A204.1 (cell line): ENCODE results near the gene KLC1.
"Not testable (repeated sequence)": the region's sequence is repeated elsewhere in the genome, so short reads cannot be mapped to it uniquely, and the experiment has no call there.

Experiments
- FAIRE-seq: peaks from 2 replicates; lab custom pipeline; 2012; peaks lifted over from hg19 to GRCh38; lab: Jason Lieb, UNC

KLC1 gene

DNA sequence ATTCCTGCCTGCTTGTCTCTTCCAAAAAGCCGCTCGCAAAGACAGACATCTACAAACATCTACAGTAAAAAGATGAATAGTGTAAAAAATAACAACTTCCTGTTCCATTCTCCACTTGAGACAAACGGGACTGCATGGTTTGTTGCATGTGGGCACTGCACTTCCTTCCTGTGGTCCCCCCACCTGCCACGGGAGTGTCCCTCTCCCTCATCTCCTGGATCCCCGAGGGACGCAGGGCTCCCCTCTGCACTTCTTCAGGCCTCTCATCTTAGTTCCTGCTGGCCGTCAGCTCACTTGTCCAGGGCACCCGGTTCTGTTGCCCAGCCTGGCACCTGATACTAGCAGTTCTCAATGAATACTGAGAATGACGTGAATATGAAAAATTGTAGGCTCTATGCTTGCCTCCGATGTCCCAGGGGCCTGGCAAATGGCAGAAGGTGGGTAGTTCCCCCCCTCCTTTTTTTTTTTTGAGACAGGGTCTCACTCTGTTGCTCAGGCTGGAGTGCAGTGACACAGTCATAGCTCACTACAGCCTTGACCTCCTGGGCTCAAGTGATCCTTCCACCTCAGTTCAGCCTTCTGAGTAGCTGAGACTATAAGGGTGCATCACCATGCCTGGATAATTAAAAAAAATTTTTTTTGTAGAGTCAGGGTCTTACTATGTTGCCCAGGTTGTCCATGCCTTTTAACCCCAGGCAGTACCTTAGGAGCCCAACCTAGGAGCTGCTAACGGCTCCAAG, 3.5 kb upstream of the KLC1 start:
- no peak for FAIRE-seq

DNA sequence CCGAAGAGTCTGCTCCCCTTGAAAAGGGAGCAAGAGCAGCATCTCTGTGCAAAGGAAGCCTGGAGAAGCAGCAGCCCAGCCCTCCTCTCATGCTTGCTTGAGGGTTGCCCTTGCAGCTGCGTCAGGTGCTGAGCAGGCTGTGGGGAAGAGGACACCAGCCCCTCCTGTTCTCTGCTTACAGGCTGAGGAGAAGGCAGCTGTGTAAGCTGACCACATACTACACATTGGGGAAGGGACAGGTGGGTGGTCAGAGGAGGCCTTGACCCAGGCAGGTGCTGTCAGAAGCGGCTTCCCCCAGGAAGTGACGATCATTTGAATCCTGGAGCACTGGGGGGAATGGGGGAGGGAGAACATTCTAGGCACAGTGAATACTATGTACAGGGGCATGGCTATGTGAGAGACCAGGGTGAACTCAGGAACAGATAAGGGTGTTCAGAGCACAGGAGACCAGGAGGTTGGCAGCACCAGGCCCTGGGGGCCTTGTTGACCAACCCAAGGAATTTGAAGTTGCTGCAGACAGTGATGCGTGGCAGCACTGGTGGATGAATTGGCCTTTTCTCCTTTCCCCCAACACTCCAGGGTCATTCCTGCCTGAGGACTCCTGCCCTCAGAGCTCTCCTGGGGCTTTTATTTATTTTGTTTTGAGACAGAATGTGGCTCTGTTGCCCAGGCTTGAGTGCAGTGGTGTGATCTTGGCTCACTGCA, 2.7 kb upstream of the KLC1 start:
- FAIRE-seq, result no peak

DNA sequence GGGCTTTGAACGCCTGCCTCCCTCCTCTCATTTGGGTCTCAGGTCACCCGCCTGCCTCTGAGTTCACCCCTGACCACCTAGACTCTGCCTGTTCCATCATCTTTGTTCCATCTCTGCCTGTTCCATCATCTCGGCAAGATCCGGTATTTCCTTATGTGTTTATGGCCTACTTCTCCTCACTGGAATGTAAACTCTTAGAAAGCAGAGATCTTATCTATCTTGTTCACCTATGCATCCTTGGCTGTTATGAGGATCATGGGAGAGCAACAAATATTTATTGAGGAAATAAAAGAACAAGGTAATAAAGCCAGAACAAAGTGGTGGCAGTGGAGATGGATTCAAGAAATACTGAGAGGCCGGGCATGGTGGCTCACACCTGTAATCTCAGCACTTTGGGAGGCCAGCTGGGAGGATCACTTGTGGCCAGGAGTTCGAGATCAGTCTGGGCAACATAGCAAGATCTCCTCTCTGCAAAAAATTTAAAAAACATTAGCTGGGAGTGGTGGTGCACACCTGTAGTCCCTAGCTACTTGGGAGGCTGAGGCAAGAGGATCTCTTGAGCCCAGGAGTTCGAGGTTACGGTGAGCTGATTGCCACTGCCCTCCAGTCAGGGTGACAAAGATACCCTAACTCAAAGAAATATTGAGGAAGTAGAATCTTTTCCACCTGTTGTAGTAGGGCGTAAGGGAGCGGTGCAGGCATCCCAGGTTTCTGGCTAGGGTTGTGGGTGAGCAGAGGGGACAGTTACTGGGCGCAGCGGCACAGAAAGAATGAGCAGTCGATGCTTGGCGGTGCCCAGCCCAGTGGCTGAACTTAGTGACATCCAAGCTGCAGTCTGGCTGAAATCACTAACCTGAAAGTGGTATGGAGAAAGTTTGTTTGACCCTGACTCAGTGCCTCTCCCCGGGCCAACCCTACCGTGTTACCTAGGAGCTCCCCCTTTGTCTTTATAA, 1.7 kb upstream of the KLC1 start:
- FAIRE-seq, result no peak

DNA sequence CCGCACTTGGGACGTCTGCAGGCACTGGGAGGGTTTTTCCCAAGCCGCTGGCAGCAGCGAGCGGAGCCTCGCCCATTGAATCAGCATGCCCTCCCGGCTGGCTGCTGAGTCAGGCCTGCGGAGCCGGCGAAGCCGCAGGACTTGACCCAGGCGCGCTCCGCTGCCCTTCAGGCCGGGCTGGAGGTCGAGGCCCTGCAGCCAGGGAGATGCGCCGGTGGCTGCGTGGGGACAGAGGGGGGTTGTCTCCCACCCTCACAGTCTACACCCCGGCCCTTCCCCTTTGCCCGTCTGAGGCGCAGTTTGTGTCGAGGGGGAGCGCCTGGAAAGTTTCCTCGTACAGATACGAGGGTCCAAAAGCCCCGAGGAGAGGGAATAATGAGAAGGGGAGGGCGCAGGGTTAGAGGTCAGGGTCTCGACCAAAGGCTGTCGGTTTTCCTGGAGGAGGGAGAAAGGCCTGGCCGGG, 759 bp upstream of the KLC1 start:
- no peak for FAIRE-seq

DNA sequence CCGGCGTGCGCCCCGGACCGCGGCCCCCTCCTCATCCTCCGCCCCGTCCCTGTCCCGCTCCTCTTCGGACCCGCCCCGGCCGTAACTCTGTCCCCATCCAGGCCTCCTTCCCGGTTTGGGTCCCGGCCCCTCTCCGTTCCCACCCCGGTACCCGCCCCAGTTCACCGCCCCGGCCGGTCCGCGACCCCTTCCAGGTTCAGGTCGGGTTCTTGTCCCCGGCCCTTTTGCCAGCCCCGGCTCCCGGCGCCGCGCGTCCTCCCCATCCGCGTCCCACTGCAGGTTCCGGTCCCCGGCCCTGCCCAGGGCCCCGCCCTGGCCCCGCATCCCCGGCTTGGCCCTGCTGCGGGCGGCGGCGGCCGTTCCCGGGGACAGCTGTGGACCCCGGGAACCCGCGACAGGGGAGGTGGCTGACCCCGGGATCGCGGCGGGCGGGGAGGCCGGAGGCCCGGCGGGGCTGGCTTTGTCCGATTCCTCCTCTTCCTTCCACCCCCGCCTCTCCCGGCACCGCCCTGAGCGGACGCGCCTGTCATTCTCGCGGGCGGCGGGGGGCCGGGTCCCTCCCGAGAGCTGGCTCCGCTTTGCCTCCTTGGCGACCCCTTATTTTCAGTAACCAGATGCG, 601 bp downstream of the KLC1 start:
- FAIRE-seq, result no peak

DNA sequence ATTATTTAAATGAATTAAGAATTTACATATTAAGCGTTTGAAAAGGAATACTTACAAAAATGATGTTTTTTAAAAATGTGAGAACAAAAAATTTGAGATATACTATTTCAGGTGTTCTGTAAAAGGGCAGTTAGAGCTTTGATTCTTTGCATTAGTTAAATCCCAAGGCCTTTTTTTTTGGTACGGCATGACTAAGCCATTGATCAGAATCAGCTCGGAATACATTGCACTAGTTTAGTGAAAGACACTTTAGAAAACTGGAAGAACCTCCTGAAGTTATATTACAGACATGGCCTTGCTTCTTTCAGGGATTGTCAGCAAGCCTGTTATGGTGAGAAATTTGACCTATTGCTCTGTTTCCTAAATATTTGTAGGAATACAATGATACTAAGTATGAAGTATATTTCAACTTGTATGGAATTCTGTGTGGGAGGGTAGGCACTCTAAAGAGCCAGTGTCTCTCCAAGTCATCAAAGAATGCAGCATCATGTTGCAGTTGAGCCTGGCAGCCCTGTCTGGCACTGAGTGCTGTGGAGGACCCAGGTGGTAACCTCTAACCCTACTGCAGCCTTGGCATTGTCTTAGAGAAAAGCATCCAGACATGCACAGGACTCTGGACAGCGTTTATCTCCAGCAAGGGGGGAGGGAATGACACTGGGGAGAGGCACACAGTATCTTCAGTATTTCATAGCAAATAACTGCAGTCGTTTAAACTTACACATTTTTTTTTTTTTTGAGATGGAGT, 1.5 kb downstream of the KLC1 start:
- no peak for FAIRE-seq

DNA sequence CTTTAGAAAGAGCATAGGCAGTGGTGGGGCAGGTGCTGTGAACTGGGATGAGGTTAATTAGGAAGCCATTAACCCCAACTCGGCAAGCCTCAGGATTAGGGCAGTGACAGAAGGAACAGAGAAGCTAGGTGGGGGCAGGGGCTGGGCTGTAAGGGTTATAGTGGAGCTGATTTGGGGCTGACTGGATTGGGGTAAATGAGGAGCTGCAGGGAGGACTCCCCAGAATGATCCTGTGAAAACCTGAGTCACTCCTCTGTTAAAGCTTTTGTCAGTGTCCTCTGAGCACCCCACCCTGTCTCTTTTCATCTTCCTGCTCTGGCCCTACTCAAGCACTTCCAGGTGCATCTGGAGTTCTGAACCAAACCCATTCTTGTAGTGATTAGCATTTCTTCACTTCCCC, 4.4 kb downstream of the KLC1 start:
- no peak for FAIRE-seq

DNA sequence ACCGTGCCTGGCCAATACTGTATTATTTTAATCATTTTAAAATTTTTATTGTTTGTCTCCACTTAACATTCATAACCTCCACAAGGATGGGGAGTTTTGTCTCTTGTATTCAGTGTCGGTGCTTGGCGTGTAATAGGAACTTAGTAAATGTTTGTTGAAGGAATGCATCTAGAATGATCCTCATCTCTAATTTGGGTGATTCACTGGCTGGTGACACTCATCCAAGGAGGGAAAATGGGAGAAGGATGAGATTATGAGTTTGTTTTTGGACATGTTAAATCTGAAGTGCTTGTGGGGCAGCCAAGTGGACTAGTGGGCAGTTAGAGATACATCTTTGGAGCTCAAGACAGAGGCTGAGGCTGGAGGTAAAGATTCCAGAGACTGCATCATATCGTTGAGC, 5.1 kb downstream of the KLC1 start:
- FAIRE-seq, result no peak

DNA sequence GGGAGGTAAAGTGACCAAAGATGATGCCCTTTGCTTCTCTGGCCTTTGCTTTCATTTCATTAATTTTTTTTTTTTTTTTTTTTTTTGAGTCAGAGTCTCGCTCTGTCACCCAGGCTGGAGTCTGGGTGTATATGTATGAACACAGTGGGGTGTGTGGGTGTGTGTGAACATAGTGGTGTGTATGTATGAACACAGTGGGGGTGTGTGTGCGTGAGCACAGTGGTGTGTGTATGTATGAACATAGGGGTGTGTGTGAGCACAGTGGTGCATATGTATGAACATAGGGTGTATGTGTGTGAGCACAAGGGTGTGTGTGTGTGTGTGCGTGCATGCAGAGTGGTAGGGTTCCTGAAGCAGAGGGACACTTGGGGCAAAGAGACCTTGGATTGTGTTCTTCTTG, 9.6 kb downstream of the KLC1 start:
- no peak for FAIRE-seq

DNA sequence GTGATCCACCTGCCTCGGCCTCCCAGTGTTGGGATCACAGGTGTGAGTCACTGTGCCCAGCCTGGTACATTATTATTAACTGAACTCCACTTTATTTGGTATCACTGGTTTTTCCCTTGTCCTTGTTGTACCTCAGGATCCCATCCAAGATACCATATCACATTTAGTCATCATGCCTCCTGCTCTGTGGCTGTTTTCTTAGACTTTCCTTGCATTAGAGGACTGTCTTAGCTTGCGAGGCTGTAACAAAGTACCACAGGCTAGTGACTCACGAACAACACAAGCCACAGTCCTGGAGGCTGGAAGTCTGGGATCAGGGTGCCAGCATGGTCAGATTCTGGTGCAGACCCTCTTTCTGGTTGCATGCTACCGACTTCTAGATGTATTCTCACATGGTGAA, 12.2 kb downstream of the KLC1 start:
- no peak for FAIRE-seq

DNA sequence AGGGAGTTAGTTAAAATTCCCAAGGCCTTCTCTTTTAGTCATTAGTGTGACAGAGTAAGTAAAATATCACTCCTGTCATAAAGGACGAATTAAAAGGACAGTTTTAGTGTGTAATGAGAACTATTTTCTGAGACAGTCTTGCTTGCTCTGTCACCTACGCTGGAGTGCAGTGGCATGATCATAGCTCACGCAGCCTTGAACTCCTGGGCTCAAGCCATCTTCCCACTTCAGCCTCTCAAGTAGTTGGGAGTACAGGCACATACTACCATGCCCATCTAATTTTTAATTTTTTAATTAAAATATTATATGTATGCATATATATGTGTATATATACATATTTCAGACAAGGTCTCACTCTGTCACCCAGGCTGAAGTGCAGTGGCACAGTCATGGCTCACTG, 17.2 kb downstream of the KLC1 start:
- FAIRE-seq, result no peak

DNA sequence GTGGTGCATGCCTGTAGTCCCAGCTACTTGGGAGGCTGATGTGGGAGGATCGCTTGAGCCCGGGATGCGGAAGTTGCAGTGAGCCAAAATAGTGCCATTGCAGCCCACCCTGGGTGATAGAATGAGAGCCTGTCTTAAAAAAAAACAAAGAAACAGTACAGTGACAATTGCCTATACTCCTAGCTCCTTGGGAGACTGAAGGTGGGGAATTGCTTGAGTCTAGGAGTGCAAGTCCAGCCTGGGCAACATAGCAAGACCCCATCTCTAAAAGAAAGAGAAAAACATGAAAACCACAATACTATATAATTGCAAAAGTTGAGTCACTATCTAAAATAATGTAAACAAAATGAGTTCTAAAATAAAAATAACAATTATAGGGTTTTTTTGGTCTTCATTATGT, 20.0 kb downstream of the KLC1 start:
- no peak for FAIRE-seq

DNA sequence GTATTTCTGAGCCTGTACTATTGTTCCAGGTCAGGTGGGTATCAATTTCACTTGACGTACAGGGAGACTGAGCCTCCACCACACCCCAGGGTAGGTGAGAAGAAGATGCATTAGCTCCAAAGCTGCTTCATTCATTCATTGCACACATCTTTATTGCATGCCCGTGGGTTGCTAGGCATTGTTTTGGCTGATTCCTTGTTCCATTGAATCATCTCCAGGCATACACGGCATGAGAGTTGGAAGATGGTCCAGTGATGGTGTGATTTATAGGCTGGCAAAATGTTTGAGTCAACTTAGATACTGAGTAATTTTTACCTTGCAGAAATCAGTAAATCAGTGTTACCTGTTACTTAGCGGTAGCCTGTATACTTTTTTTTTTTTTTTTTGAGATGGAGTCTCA, 21.2 kb downstream of the KLC1 start:
- no peak for FAIRE-seq

DNA sequence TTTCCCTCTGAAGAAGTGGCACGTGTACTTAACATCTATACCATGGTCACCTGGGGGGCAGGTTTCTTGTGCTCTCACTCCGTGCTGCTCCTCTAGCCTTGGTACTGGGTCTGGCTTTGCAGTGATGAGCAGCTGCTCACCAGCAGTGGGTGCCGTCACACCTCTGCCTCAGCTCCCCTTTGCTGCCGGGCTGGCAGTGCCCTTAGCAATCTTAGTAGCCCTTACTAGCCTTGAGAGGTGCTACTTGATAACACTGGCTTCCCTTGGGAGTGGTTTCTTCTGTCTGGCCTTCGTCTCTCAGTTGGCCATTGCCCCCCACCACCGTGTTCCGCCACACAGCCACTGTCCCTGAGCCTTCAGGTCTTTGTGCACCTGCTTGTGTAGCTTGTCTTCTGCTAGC, 22.6 kb downstream of the KLC1 start:
- no peak for FAIRE-seq

DNA sequence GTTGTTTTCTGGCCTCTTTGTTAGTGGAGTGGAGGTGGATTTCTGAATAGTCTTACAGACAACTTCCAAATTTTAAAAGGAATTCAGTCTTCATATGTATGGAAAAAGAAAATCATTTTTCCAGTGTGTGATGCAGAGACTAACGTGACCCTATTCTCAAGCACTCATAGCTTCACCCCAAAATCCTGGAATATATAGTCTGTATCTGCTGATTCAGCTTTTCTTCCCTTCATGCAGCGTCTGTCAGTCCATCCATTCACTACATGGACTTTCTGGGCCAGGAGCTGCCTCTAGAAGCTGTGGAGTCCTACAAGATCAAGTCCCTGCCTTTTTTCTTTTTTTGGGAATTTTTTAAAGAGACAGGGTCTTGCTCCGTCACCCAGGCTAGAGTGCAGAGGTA, 23.8 kb downstream of the KLC1 start:
- FAIRE-seq, result no peak

DNA sequence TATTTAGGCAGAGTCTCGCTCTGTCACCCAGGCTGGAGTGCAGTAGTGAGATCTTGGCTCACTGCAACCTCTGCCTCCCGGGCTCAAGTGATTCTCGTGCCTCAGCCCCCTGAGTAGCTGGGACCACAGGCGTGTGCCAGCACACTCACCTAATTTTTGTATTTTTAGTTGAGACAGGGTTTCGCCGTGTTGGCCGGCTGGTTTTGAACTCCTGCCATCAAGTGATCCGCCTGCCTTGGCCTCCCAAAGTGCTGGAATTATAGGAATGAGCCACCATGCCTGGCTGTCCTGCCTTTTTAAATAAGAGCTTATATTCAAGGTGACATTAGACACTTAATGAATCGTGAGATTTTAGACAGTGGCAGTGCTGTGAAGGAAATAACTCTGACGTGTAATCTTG, 24.3 kb downstream of the KLC1 start:
- FAIRE-seq, result not testable (repeated sequence)

DNA sequence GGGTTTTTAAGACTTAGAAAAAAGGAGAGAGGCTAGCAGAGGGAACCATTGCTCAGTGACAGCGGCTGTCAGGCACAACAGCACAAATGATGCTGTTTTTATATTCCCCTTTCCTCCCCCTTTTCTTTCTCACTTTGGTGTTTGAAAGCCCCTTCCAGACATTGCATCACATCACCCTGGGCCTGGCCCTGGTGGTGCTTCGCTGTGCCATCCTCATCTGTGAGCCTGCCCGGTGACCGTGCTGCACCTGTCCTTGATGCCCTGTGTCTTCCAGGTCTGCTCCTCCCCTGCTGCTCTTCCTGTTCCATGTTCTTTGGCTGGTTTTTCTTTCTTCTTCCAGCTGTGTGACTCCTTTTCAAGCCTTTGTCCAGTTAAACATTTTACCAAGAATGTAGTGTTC, 24.8 kb downstream of the KLC1 start:
- no peak for FAIRE-seq

DNA sequence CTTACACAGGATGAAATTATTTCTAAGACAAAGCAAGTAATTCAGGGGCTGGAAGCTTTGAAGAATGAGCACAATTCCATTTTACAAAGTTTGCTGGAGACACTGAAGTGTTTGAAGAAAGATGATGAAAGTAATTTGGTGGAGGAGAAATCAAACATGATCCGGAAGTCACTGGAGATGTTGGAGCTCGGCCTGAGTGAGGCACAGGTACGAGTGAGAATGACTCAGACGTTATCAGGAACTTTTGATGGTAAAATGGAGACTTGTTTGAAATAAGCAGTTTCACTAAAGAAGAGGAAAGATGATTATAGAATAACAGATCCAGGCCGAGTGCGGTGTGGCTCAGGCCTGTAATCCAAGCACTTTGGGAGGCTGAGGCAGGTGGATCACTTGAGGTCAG, 25.6 kb downstream of the KLC1 start:
- FAIRE-seq, result no peak

DNA sequence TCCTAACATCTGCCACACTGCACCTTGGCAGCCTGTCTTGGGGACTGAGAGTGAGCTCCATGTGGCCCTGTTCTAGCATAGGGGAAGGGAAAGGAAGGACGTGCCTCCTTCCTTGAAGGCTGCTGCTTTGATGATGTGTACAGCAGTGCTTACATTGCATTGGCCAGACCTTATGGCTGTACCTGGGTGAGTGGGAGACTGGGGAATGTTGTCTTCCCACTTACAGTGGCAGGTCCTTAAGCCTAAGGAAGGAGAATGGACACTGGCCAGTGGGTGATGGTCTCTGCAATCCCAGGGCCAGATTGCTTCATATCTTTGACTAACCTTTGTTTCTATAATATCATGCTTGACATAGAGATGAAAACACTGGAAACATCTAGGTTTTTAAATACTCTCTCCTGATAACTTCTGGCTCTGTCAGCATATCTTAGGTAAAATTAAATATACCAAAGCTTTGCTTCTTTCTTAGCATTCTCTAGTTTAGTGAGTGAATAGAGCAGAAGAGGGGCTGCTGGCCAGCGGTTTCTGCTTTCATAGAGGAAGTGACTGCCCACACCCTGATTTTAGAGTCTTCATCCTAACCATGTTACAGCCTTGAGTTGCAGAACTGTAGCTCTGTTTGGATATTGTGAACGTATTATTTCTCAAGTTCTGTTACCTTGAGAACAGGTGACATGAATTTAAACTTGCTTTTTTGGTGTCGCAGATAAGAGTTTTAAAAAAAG, 27.2 kb downstream of the KLC1 start:
- FAIRE-seq, result no peak

DNA sequence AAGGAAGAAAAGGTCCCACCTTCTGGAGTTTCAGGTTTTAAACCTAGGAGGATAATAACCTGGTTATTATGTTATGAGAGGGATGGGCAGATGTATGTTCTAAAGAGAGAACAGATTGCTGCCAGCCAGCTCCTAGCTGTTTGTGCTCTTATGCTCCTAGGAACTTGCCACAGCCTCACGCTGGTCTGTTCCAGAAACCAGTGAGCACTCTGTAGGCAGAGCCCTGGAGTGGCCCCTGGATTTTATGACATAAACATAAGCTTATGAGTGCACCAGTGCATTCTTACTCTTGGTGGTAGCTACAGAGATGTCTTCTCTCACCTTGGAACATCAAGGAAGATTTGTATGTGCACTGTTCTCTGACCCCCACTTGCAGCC, 27.7 kb downstream of the KLC1 start:
- FAIRE-seq, result no peak

DNA sequence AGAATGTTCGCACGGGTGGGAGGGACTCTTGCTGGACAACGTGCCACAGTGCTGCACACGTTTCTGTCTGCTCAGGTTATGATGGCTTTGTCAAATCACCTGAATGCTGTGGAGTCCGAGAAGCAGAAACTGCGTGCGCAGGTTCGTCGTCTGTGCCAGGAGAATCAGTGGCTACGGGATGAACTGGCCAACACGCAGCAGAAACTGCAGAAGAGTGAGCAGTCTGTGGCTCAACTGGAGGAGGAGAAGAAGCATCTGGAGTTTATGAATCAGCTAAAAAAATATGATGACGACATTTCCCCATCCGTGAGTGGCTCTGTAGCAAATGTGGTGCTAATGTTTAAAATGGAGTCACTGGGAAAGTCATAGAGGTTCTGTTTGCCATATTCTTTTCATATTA, 28.5 kb downstream of the KLC1 start:
- no peak for FAIRE-seq
